Astrocyte (in vitro differentiated cells and primary cell): ENCODE data around the gene MCTP2. TPM values are rescaled to one million over a fixed set of nuclear protein-coding genes. Genes with fewer than 3 reads are reported as not detected.

ENCODE experiments used
- DNase-seq: peaks from one replicate; pipeline ENCODE4 v3.0.0-alpha.2; 2010; ENCODE audit warnings: low read depth
- FAIRE-seq: peaks from 2 replicates; lab custom pipeline; 2011; peaks lifted over from hg19 to GRCh38; lab: Jason Lieb, UNC
- H2AFZ ChIP-seq: 2 replicates; pipeline ENCODE4 v1.6.0; 2012; ENCODE audit warnings: low read depth, low read length, inconsistent platforms
- H3K27ac ChIP-seq: 2 replicates; pipeline ENCODE4 v1.5.1; 2011; ENCODE audit warnings: low read depth, low read length, inconsistent platforms
- H3K27me3 ChIP-seq: 2 replicates; pipeline ENCODE4 v1.6.0; 2011; ENCODE audit warnings: low read length, inconsistent platforms; ENCODE audit not compliant: insufficient read depth
- H3K36me3 ChIP-seq: 2 replicates; pipeline ENCODE4 v1.5.1; 2011; ENCODE audit warnings: low read length, inconsistent platforms; ENCODE audit not compliant: insufficient read depth
- H3K4me1 ChIP-seq: 2 replicates; pipeline ENCODE4 v1.5.1; 2011; ENCODE audit warnings: low read length, inconsistent platforms; ENCODE audit not compliant: insufficient read depth
- H3K4me2 ChIP-seq: 2 replicates; pipeline ENCODE4 v1.6.0; 2012; ENCODE audit warnings: low read length, inconsistent platforms
- H3K4me3 ChIP-seq: 2 replicates; pipeline ENCODE4 v1.5.1; 2011; ENCODE audit warnings: low read depth, mild to moderate bottlenecking, low read length, inconsistent platforms; ENCODE audit not compliant: insufficient read depth
- H3K79me2 ChIP-seq: 2 replicates; pipeline ENCODE4 v1.6.0; 2012; ENCODE audit warnings: mild to moderate bottlenecking, low read length, inconsistent platforms; ENCODE audit not compliant: insufficient read depth
- H3K9ac ChIP-seq: 2 replicates; pipeline ENCODE4 v1.6.0; 2012; ENCODE audit warnings: mild to moderate bottlenecking, low read length, inconsistent platforms
- H3K9me3 ChIP-seq: 2 replicates; pipeline ENCODE4 v1.5.1; 2012; ENCODE audit warnings: low read depth, mild to moderate bottlenecking, low read length, inconsistent platforms; ENCODE audit not compliant: insufficient read depth
- H4K20me1 ChIP-seq: 2 replicates; pipeline ENCODE4 v1.6.0; 2012; ENCODE audit warnings: low read length, inconsistent platforms; ENCODE audit not compliant: insufficient read depth
- H3K27ac Mint-ChIP-seq: one replicate; pipeline ENCODE4 v1.8.0; 2021; ENCODE audit warnings: mild to moderate bottlenecking, mixed read lengths; ENCODE audit not compliant: unreplicated experiment
- H3K27me3 Mint-ChIP-seq: one replicate; pipeline ENCODE4 v1.8.0; 2021; ENCODE audit warnings: low read depth, mixed read lengths; ENCODE audit not compliant: unreplicated experiment
- H3K36me3 Mint-ChIP-seq: one replicate; pipeline ENCODE4 v1.8.0; 2021; ENCODE audit warnings: low read depth, mixed read lengths; ENCODE audit not compliant: unreplicated experiment
- H3K4me1 Mint-ChIP-seq: one replicate; pipeline ENCODE4 v1.8.0; 2021; ENCODE audit warnings: low read depth, mixed read lengths; ENCODE audit not compliant: unreplicated experiment
- H3K4me3 Mint-ChIP-seq: one replicate; pipeline ENCODE4 v1.8.0; 2021; ENCODE audit warnings: mild to moderate bottlenecking, moderate library complexity, mixed read lengths; ENCODE audit not compliant: unreplicated experiment
- H3K9me3 Mint-ChIP-seq: one replicate; pipeline ENCODE4 v1.8.0; 2021; ENCODE audit warnings: mild to moderate bottlenecking, mixed read lengths; ENCODE audit not compliant: unreplicated experiment
- CTCF ChIP-seq: IDR thresholded peaks from 2 replicates; pipeline ENCODE4 v1.5.1; 2011; ENCODE audit warnings: low read depth, mild to moderate bottlenecking, inconsistent platforms, low read length, moderate library complexity; ENCODE audit not compliant: insufficient read depth
- EZH2 ChIP-seq: IDR thresholded peaks from 2 replicates; pipeline ENCODE4 v1.6.1; 2012; ENCODE audit warnings: mild to moderate bottlenecking, low read length, inconsistent platforms; ENCODE audit not compliant: insufficient read depth
- total RNA-seq: library from RNA; stranded (reverse); gene quantifications from 2 replicates; pipeline ENCODE4 v1.2.1, GENCODE V29; 2021

Gene MCTP2
- total RNA-seq, 1 donor from 2014 or later: 2.6 TPM

- no peaks in the 10 kb centered on the region for H3K9me3 Mint-ChIP-seq
- Histone ChIP-seq H3K27ac (no peak overlapping the region), H3K9ac (no peak overlapping the region), H3K4me3 (no peak overlapping the region), H2AFZ (no peak overlapping the region), H4K20me1 (no peaks in the 10 kb centered on the region), H3K36me3 (no peaks in the 10 kb centered on the region), H3K9me3 (no peaks in the 10 kb centered on the region), H3K4me2 (no peak overlapping the region), H3K27me3 (no peaks in the 10 kb centered on the region), H3K4me1 (no peaks in the 10 kb centered on the region), H3K79me2 (no peaks in the 10 kb centered on the region)
- H3K4me3 Mint-ChIP-seq: no peak overlapping the region
- H3K4me1 Mint-ChIP-seq: peaks cover 3% of the 10 kb centered on the region
- no peak for FAIRE-seq
- H3K36me3 Mint-ChIP-seq: no peaks in the 10 kb centered on the region
- no peak overlapping the region for H3K27ac Mint-ChIP-seq
- no peaks in the 10 kb centered on the region for H3K27me3 Mint-ChIP-seq
- TF ChIP-seq CTCF (no peak), EZH2 (no peak)
- DNase-seq: no peak
Measured at GRCh38 chr15:94252906-94253491, 21.6 kb downstream of the MCTP2 start.

DNA sequence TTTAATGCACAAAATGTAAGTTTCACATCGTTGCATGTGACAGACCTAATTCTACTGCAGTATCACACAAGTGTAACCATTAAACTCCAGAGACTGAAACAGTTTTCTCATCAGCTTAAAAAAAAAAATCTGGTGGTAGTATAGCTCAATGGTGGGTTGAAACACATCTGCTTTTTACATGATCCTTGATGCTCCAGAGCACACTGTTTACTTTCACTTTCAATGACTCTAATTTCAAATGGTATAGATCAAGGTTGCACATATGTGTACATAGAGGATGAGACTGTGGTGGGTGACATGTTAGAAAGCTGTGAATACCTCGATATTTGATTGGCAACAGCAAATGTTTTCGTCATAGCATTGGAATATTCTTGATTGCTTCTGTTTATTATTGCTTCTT, 22.4 kb downstream of the MCTP2 start:
- Histone ChIP-seq H4K20me1 (no peaks in the 10 kb centered on the region), H2AFZ (no peak overlapping the region), H3K79me2 (no peaks in the 10 kb centered on the region), H3K27ac (no peak overlapping the region), H3K27me3 (no peaks in the 10 kb centered on the region), H3K4me1 (no peaks in the 10 kb centered on the region), H3K9me3 (no peaks in the 10 kb centered on the region), H3K36me3 (no peaks in the 10 kb centered on the region), H3K4me2 (no peak overlapping the region), H3K9ac (no peak overlapping the region), H3K4me3 (no peak overlapping the region)
- Mint-ChIP-seq H3K27me3 (no peaks in the 10 kb centered on the region), H3K4me3 (no peak overlapping the region), H3K36me3 (no peaks in the 10 kb centered on the region), H3K9me3 (no peaks in the 10 kb centered on the region), H3K27ac (no peak overlapping the region), H3K4me1 (peaks cover 3% of the 10 kb centered on the region)
- no peak for TF ChIP-seq CTCF
- TF ChIP-seq EZH2: no peak
- DNase-seq: no peak
- FAIRE-seq: no peak

DNA sequence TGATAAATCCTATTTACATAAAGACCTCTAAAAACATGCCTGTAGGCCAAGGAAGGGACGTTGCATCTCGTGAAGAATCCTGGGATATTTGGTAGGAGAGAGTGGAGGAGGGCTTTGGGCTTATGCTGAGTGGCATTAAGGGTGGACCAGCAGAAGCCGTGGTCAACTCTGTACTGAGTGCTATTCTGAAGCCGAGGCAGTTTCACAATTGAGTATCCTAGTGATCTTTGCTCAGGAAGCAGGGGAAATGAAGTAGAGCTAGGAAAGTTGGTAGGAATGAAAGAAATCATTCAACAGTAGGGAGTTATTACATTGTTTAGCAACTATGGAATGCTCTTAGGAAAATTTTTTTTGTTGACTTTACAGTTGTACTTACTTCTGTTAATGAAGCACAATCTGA, 24.2 kb downstream of the MCTP2 start:
- Histone ChIP-seq H3K9me3 (no peaks in the 10 kb centered on the region), H3K9ac (no peak overlapping the region), H4K20me1 (no peaks in the 10 kb centered on the region), H3K27ac (no peak overlapping the region), H3K79me2 (no peaks in the 10 kb centered on the region), H3K36me3 (no peaks in the 10 kb centered on the region), H3K4me2 (no peak overlapping the region), H3K4me3 (no peak overlapping the region), H2AFZ (no peak overlapping the region), H3K27me3 (no peaks in the 10 kb centered on the region), H3K4me1 (no peaks in the 10 kb centered on the region)
- Mint-ChIP-seq H3K9me3 (no peaks in the 10 kb centered on the region), H3K36me3 (no peaks in the 10 kb centered on the region), H3K27me3 (no peaks in the 10 kb centered on the region), H3K4me3 (no peak overlapping the region), H3K4me1 (peaks cover 3% of the 10 kb centered on the region), H3K27ac (no peak overlapping the region)
- DNase-seq (no peak), FAIRE-seq (no peak)
- TF ChIP-seq EZH2 (no peak), CTCF (no peak)
